HUES6 (cell line): ENCODE data around the gene SRSF12.
"Not testable (repeated sequence)": the region's sequence is repeated elsewhere in the genome, so short reads cannot be mapped to it uniquely, and the experiment has no call there.

Experiments
- H3K27ac ChIP-seq: 2 replicates; pipeline ENCODE4 v1.7.0; 2013; ENCODE audit warnings: low read depth, mild to moderate bottlenecking, low read length, inconsistent platforms
- H3K27me3 ChIP-seq: 2 replicates; pipeline ENCODE4 v1.6.1; 2013; ENCODE audit warnings: low read length; ENCODE audit not compliant: control insufficient read depth, insufficient read depth
- H3K36me3 ChIP-seq: 2 replicates; pipeline ENCODE4 v1.6.1; 2013; ENCODE audit warnings: low read length; ENCODE audit not compliant: control insufficient read depth, insufficient read depth
- H3K4me1 ChIP-seq: 2 replicates; pipeline ENCODE4 v1.6.1; 2013; ENCODE audit warnings: low read length; ENCODE audit not compliant: control insufficient read depth, insufficient read depth
- H3K4me3 ChIP-seq: 2 replicates; pipeline ENCODE4 v1.5.1; 2013; ENCODE audit warnings: low read depth, low read length
- H3K9ac ChIP-seq: one replicate; pipeline ENCODE4 v1.6.1; 2013; ENCODE audit warnings: mild to moderate bottlenecking, low read length
- H3K9me3 ChIP-seq: 2 replicates; pipeline ENCODE4 v1.6.1; 2013; ENCODE audit warnings: low read depth, low read length; ENCODE audit not compliant: control insufficient read depth, insufficient read depth

The SRSF12 gene

GRCh38 chr6:89069536-89070163, 48.2 kb downstream of the SRSF12 start:
- H3K36me3 ChIP-seq: no peaks in the 10 kb centered on the region
- H3K4me3 ChIP-seq: no peak overlapping the region
- H3K27me3 ChIP-seq: no peaks in the 10 kb centered on the region
- no peaks in the 10 kb centered on the region for H3K4me1 ChIP-seq
- no peak overlapping the region for H3K27ac ChIP-seq
- no peaks in the 10 kb centered on the region for H3K9me3 ChIP-seq
- H3K9ac ChIP-seq: no peak overlapping the region

- Histone ChIP-seq H3K4me3 (no peak overlapping the region), H3K27me3 (no peaks in the 10 kb centered on the region), H3K9me3 (no peaks in the 10 kb centered on the region), H3K36me3 (no peaks in the 10 kb centered on the region), H3K4me1 (no peaks in the 10 kb centered on the region), H3K27ac (no peak overlapping the region), H3K9ac (no peak overlapping the region)
Observed at GRCh38 chr6:89068695-89069094, 49.2 kb downstream of the SRSF12 start.

DNA sequence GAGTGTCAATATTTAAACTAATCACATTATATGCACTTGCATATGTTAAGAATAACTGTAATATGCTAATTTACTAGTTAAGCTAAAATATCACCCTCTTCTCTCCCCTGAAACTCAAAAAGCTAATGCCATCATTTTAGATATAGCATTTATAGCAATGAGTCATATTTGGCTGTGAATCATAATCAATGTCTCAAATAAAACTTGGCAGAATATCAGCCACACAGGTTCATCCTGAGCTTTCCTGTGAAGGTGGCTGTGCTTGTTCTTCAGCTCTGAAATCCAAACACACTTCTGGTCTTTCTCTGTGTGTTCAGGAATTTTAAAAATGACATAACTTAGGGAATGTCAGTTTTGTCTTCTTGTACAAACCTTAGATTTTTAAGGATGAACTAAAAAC, 50.1 kb downstream of the SRSF12 start:
- no peaks in the 10 kb centered on the region for H3K36me3 ChIP-seq
- no peak overlapping the region for H3K27ac ChIP-seq
- no peaks in the 10 kb centered on the region for H3K4me1 ChIP-seq
- no peak overlapping the region for H3K9ac ChIP-seq
- no peaks in the 10 kb centered on the region for H3K9me3 ChIP-seq
- H3K4me3 ChIP-seq: no peak overlapping the region
- no peaks in the 10 kb centered on the region for H3K27me3 ChIP-seq

DNA sequence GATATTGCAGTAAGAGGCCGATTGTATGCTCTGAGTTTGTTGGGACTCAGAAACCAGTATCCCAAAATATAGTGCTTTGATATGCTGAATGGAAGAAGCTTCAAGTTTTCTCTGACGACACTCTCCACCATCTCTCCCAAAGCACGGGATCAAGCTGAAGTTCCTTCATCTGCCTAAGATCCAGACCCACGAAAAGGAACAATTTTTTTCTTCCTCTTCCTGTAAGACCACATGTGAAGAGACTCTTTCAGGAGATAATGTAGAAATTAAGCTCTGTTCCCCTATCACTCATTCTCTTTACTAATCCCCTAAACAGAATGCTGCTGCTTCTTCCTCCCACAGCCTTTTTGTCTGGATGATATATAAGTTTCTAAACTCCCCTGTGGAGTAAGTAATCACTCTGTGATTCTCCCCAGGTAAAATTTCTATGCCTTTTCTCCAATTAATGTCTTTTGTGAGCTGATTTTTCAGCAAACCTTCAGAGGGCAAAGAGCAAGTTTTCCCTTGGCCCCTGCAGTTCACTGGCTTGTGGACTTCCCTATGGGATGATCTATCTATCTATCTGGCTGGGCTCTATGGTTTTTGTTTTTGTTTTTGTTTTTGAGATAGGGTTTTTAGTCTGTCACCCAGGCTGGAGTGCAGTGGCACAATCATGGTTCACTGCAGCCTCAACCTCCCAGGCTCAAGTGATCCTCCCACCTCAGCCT, 50.8 kb downstream of the SRSF12 start:
- no peaks in the 10 kb centered on the region for H3K27me3 ChIP-seq
- H3K36me3 ChIP-seq: no peaks in the 10 kb centered on the region
- H3K4me3 ChIP-seq: no peak overlapping the region
- no peaks in the 10 kb centered on the region for H3K4me1 ChIP-seq
- H3K27ac ChIP-seq: no peak overlapping the region
- H3K9ac ChIP-seq: no peak overlapping the region
- H3K9me3 ChIP-seq: no peaks in the 10 kb centered on the region

DNA sequence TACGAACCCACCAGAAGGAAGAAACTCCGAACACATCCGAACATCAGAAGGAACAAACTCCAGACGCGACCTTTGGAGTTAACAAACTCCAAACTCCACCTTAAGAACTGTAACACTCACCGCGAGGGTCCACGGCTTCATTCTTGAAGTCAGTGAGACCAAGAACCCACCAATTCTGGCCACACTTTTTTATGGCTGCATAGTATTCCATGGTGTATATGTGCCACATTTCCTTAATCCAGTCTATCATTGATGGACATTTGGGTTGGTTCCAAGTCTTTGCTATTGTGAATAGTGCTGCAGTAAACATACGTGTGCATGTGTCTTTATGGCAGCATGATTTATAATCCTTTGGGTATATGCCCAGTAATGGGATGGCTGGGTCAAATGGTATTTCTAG, 51.8 kb downstream of the SRSF12 start:
- H3K27me3 ChIP-seq, H3K9me3 ChIP-seq, H3K4me1 ChIP-seq, H3K4me3 ChIP-seq, H3K9ac ChIP-seq, H3K36me3 ChIP-seq, H3K27ac ChIP-seq: not testable (repeated sequence)

- H3K36me3 ChIP-seq, H3K9me3 ChIP-seq, H3K9ac ChIP-seq, H3K4me1 ChIP-seq, H3K27me3 ChIP-seq, H3K4me3 ChIP-seq, H3K27ac ChIP-seq: not testable (repeated sequence)
Observed at GRCh38 chr6:89064931-89065330, 52.9 kb downstream of the SRSF12 start.

DNA sequence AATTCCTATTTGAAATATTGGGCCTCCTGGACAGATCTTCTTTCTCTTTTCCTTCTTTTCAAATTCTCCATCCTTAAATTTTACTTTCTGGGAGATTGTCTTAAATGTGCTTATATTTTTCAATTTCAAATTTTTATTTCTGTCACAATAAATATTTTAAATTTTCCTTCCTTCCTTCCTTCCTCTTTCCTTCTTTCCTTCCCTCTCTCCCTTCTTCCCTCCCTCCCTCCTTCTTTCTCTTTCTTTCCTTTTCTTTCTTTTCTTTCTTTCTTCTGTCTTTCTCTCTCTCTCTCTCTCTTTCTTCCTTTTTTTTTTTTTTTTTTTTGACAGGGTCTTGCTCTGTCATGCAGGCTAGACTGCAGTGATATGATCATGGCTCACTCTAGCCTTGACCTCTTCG, 54.0 kb downstream of the SRSF12 start:
- Histone ChIP-seq H3K27me3 (no peaks in the 10 kb centered on the region), H3K27ac (no peak overlapping the region), H3K4me1 (no peaks in the 10 kb centered on the region; the same call in 1 of the 2 replicates), H3K4me3 (no peak overlapping the region), H3K9ac (no peak overlapping the region), H3K9me3 (no peaks in the 10 kb centered on the region), H3K36me3 (no peaks in the 10 kb centered on the region)

- no peak overlapping the region for H3K9ac ChIP-seq
- H3K4me3 ChIP-seq: no peak overlapping the region
- no peaks in the 10 kb centered on the region for H3K27me3 ChIP-seq
- no peaks in the 10 kb centered on the region for H3K9me3 ChIP-seq
- H3K36me3 ChIP-seq: no peaks in the 10 kb centered on the region
- peaks cover 9% of the 10 kb centered on the region; the same call in 1 of the 2 replicates for H3K4me1 ChIP-seq
- no peak overlapping the region for H3K27ac ChIP-seq
Observed at GRCh38 chr6:89059227-89059626, 58.6 kb downstream of the SRSF12 start.

DNA sequence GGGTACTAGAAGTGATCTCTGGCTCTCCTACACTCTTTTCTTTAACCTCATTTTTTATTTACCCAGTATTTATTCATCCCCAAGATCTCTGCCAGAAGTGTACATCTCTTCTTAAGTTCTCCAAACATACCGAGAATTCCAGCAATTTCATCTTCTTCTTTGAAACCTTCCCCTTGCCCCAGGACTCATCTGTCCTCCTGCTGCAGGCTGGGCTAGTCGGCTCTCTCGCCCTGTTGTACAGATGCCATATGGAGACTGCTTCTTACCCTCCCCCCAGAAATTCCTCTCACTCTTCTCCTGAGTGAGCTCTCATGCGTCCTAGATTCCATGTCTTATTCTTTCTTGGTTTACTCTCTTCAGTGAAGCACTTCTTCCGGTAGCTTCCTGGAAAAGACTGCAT, 59.2 kb downstream of the SRSF12 start:
- H3K9me3 ChIP-seq: no peaks in the 10 kb centered on the region
- H3K4me1 ChIP-seq: peaks cover 9% of the 10 kb centered on the region; the same call in 1 of the 2 replicates
- H3K4me3 ChIP-seq: no peak overlapping the region
- no peak overlapping the region for H3K27ac ChIP-seq
- H3K9ac ChIP-seq: no peak overlapping the region
- no peaks in the 10 kb centered on the region for H3K36me3 ChIP-seq
- no peaks in the 10 kb centered on the region for H3K27me3 ChIP-seq

GRCh38 chr6:89057759-89058158, 60.1 kb downstream of the SRSF12 start:
- H3K27me3 ChIP-seq: no peaks in the 10 kb centered on the region
- H3K36me3 ChIP-seq: no peaks in the 10 kb centered on the region
- no peak overlapping the region for H3K27ac ChIP-seq
- no peak overlapping the region for H3K4me3 ChIP-seq
- H3K9me3 ChIP-seq: no peaks in the 10 kb centered on the region
- no peak overlapping the region for H3K9ac ChIP-seq
- peaks cover 9% of the 10 kb centered on the region; the same call in 1 of the 2 replicates for H3K4me1 ChIP-seq

- Histone ChIP-seq H3K27me3 (peaks cover 5% of the 10 kb centered on the region; the same call in 1 of the 2 replicates), H3K4me1 (peaks cover 9% of the 10 kb centered on the region; the same call in 1 of the 2 replicates), H3K9ac (no peak overlapping the region), H3K36me3 (no peaks in the 10 kb centered on the region), H3K27ac (no peak overlapping the region), H3K4me3 (no peak overlapping the region), H3K9me3 (no peaks in the 10 kb centered on the region)
Observed at GRCh38 chr6:89054208-89054607, 63.7 kb downstream of the SRSF12 start.
